ENCODE data around the gene CAP2. TPM values are rescaled to one million over a fixed set of nuclear protein-coding genes. Genes with fewer than 3 reads are reported as not detected.
"Not testable (repeated sequence)": the region's sequence is repeated elsewhere in the genome, so short reads cannot be mapped to it uniquely, and the experiment has no call there.

CAP2 gene
- total RNA-seq, 1 donor from 2014 or later, result 69.1 TPM

DNA sequence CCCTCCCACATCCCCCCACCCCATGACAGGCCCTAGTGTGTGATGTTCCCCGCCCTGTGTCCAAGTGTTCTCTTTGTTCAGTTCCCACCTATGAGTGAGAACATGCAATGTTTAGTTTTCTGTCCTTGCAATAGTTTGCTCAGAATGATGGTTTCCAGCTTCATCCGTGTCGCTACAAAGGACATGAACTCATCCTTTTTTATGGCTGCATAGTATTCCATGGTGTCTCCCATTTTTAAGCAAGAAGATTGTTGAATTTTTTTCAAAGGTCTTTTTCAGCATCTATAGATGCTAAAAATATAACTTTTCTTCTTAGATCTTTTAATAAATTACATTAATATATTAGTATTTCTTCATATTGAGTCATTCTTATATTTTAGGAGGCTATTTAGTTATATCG is 47.4 kb downstream of the CAP2 start:
- not testable (repeated sequence) for DNase-seq

DNA sequence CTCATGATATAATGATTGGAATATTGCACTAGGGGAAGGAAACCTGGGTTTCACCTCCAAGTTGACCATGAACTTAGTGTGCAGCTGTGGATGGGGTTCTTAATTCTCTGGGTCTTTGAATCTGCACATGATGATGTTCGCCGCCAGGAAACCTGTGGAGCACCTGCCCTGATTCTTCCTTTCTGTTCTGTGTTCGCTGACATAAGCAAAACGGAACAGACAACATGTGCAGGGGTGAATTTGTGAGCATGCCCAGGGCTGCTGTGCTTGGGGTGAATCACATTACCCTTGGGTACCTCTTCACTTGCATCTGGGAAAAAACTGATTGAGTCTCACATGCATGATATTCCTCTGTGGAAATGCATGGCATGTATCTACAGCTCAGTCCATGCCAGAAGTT is 48.8 kb downstream of the CAP2 start:
- no peak for DNase-seq

DNA sequence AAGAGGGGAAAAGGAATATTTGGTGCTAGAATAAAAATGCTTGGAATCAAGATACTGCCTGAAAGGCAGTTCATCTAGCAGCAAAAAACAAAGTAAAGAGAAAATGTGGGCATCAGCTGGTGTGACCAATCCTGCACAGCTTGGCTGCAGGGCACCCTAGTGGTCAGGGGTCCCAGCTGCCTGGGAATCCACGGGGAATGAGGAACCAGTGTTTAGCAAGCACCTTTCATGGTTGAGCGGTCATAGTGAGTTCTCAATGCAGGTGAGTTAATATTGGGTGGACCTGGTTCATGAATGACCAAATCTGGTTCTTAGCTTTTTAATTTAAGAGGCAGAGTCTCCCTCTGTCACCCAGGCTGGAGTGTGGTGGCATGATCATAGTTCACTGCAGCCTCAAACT is 53.3 kb downstream of the CAP2 start:
- DNase-seq, result no peak

DNA sequence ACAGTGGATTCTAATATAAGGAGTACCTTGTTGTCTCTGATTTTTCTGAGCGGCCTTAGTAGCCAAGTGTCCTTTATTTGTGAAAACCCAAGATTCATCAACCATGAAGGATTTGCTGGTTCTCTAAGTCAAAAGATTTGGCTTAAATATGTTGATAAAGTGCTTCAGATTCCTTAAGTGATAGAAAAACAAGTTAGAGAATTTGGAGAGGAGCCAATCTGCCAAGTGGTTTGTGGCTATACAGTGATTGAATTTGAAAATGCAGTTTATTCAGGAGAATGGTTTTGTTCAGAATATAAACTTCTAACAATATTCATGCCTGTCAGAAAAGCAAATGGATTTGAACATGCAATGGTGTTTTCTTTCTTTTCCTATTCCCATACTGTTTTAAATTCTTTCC is 54.8 kb downstream of the CAP2 start:
- no peak for DNase-seq

DNA sequence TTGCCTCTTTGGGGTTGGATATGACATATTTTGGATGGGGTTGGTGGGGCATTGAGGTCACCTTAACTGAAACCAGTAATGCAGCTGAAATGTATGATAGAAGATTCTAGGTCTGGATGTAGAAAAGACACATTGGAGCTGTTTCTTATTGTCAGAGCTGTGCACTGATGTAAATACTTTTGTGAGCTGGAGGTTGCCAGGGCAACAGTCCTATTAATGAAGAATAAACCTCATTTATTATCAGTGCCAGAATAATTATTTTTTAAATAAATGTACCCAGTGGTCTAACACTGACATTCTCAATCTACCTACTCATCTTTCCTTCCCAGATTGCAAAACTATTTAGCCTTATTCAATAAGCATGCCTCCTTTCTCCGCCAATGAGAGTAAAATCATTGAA is 57.0 kb downstream of the CAP2 start:
- DNase-seq, result no peak

DNA sequence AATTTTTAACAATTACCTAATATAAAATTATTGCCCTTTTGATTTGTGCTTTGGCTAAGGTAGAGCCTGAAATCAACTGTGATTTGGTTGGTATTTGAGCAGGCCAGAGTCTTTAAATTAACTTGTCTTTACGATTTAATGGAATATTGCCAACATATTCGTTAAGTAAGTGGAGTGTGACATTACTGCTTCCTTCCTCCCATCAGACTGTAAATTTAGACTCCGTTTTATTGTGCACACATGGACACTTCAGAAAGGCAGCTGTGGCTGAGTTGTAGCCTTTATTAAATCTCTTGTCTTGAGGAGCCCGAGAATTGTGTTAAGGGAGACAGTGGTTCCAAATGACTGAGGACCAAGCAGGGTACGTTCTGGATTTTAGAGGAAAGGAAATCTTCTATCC is 57.4 kb downstream of the CAP2 start:
- DNase-seq, result peak; percentile 72

DNA sequence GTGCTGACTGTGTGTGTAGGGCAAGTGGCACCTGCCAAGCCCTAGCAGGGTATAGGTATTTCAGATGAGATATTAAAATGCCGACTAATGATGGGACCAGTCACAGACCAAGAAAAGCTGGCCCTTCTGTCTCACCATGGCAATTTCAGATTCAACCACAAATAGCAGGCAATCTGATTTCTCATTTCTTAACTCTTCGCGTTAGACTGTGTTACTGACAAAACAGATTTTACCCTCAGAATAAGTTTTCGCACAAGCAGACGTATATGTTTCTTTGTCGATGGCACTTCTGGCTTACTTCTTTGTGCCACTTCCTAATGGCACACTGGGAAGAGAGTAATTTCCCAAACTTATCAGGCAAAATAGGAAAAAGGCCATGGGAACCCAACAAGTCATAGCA is 58.7 kb downstream of the CAP2 start:
- DNase-seq, result no peak

DNA sequence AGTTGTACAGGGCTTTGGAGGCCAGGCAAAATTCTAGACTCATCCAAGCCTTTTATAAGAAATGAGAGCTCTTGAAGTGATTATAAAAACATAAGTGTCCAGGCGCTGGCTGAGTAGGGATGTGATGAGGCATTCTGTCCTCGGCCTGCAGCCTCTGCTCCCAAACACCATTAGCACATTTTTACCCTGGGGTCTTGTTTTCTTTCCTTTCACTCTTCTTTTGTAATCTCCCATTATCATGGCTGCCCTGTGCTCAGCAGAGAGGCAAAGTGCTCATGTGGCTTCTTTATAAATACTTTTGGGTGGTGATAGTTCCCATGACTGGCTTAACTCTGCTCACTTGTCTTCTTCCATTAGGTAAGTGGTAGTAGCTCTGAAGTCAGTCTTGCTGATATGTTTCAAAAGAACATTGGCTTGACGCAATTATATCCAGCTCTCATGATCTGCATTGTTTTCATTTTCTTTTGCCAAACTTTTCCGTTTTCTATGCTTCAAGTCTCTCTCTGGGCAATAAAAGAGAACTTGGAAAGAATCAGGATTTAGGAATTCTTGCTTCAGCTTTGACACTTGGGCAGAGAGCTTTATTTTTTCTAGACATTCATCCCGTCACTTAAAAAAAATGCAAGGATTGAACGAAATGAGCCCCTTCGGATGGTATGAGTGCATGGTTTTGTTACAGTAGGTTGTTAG is 61.1 kb downstream of the CAP2 start:
- no peak for DNase-seq

DNA sequence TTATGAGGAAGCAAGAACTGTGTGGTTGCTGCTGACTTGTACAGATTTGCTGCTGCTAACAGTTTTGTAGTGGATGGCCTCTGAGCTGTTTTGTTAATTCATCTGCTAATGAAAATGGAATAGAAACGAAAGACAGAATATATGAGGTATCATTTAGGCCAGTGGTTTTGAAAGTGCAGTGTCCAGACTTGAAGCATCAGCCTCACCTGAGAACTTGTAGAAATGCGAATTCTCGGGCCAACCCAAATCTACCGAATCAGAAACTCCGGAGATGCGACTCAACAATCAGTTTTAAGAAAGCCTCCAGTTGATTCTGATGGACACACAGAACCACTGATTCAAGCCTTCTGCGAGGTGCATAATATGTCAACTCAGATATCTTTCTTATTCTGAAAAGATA is 62.5 kb downstream of the CAP2 start:
- DNase-seq, result no peak

DNA sequence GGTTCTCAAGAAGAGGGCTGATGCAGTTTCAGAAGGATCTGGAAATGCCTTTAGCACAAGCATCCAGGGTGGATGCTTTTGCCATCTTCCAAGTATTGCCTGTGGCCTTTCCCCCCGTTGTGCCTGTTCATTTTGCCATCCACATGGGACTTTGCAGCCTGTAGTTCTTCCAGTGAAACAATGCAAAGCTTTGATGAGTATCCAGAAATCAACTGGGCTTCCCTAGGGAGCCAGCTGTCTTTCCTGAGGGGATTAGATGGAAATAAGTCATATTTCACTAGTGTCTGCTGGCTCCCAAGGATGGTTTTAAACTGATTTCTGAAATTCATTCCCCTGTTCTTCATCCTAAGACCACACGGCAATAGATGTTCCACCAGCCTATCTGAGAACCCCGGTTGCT is 63.3 kb downstream of the CAP2 start:
- DNase-seq, result no peak

DNA sequence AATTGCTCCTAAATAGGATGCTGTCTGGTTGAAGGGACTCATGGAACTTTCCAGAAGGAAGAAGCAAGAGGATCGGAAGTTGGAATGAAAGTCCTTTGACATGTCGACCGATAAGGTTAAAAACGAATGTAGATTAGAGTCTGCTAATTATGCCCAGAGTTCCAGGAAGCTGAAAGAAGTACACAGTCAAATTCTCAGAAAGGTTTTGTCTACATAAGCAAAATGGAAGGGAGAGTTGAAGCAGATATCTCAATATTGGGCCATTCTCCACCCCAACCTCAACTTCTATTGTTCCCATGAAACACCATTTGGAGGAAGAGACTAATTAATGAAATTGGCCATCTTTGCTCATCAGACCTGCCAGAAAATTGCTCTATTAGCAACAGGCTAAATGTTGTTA is 64.0 kb downstream of the CAP2 start:
- DNase-seq, result no peak

DNA sequence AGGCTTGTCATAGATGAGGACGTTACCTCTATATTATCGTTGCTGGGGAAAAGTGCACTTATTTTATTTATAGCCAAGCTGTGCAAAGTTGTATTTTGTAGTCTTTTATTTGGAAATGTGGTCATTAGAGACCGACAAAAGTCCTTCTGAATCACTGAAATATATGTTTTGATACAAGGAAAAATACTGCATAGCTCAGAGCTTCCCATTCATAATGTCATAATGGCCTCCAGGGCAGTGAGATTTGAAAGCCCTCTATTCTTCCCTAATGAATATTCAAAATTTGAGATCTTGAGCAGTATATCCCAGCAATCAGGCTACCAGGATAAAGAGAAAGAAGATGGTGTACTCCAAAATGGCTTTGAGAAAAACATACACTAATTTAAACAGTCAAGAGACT is 64.6 kb downstream of the CAP2 start:
- DNase-seq, result no peak

DNA sequence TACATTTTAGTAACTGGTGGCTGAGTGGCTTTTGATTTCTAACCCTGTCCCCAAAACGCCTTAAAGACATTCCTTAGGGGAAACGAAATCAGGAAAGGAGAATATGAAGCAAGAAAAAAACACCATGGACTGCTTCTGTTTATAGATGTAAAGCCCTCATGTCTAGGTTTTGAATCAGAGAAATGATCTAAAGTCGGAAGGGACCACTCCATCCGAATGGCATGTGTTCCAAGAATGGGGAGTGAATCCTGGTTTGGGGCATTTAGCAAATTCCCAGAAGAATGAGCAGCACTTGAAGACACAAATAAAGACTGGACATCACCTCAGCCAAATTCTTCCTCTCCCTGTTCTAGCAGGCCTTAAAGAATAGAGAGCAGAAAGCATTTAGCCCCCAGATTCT is 65.6 kb downstream of the CAP2 start:
- DNase-seq, result no peak

DNA sequence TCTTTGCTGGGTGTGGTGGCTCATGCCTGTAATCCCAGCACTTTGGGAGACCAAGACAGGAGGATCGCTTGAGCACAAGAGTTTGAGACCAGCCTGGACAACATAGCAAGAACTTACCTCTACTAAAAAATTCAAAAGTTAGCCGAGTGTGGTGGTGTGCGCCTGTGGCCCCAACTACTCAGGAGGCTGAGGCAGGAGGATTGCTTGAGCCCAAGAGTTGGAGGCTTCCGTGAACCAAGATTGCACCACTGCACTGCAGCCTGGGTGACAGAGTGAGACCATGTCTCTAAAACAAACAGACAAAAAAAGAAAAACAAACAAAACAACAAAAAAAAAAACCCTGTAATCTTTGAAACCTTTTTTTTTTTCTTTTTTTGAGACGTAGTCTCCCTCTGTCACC is 67.5 kb downstream of the CAP2 start:
- DNase-seq, result no peak

DNA sequence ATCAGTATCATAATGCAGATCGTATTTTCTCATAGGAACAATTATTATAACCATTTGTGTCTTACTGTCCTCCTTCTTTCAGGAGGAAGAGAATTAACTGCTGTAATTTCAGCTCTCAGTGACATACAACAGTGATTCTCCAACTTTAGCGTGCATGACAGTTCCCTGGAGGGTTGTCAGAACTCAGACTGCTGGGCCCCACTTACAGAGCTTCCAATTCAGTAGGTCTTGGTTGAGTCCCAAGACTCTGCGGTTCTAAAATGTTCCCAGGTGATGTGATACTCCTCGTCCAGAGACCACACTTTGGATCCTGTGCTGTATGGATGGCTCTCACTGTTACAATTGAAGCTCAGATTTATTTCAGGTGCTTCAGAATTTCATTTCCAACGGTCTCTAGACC is 72.8 kb downstream of the CAP2 start:
- peak; percentile 53 for DNase-seq

DNA sequence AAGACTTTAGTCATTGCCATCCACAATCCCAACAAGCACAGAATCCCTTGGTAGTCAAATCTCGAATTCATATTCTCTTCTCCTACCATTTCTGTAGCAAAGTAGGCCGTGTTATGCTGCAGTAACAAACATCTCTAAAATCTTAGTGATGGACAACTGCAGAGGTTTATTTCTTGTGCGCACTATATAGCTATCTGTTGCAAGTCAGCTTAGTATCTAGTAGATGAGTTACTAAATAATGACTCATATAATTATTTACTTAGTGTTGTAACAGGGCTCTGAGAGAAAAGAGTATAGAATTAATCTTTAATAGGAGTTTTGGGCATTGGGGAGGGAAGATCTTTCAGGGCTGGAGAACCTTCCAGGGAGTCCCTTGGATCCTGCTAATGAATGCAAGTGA is 73.3 kb downstream of the CAP2 start:
- no peak for DNase-seq

DNA sequence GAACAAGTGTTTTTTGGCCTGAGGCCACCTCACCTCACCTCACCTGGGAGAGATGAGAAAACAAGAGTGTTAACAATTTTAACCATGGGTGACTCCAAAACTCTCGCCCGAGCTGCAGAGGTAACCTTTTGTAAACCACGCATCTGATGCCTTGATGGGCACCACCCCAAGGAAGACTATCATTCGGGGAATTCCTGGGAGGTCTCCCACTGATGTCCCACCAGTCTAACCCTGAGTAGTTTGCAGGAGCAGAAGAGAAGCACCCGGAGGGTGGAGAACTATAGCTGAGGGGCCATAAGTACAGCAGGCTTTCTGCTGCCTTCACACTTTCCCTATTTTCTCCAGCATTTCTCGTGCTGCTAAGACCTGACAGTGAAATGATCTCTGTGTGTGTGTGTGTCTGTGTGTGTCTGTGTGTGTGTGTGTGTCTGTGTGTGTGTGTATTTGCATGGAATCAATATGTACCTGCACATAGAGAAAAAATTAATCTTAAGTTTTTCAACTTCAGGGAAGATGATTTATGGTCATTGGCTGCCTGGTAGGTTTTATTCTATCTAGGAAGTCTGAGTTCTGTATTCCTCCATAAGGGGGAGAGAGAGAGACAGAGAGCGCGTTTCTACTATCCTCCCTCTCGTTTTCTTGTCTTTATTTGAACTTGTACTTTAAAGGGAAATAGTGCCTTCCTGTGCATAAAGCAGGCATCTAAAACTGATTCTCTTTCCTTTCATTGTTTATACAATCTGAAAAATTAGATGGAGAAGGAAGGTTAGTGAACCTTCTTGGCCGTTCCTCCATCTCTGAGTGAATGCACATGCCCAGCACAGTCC is 75.8 kb downstream of the CAP2 start:
- no peak for DNase-seq

DNA sequence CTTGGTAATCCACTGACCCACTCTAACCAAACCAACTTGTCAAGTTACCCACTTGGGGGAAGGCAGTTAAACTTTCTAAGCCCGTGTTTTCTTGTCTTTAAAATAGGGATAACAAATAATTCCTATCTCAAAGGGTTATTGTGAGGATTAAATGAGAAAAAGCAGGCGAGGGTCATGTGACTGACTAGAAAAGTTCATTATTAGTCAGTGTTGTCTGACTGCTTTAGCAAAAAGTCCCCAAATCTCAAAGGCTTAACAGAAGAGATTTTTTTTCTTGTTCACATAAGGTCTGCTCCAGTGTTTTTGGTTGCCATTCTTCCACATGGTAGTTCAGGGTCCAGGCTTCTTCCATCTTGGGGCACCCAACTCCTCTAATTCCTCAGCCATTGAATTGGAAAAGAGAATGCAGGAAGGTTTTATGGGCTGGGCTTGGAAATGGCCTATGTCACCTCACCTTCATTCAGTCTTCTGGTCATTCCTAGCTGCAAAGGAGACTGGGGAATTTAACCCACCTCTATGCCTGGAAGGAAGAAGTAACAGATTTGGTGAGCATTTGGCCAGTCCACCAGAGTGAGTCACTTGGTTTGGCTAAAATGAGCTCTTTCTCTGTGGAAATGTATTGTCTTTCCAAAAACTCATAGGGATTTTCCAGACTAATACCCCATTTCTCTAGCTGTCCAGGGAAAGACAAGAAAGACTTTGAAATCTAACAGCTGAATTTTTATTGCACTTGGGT is 77.0 kb downstream of the CAP2 start:
- DNase-seq, result no peak

DNA sequence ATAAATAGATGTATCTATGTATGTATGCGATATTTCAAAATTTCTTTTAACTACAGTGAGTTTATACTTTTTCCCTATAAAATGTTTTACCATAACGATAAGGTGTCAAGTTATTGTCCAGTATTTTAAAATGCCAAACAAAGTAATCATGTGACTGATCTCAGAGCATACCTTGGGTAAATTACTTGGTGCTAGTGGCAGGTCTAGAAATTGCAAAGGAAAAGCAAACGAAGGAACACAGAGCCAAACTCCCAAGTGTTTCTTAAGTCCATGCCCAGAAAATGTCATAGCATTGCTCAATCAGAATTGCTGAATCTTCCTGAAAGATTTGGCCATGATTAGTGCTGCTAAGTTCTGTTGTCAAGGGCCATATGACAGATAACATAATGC is 77.5 kb downstream of the CAP2 start:
- DNase-seq, result peak; percentile 54

DNA sequence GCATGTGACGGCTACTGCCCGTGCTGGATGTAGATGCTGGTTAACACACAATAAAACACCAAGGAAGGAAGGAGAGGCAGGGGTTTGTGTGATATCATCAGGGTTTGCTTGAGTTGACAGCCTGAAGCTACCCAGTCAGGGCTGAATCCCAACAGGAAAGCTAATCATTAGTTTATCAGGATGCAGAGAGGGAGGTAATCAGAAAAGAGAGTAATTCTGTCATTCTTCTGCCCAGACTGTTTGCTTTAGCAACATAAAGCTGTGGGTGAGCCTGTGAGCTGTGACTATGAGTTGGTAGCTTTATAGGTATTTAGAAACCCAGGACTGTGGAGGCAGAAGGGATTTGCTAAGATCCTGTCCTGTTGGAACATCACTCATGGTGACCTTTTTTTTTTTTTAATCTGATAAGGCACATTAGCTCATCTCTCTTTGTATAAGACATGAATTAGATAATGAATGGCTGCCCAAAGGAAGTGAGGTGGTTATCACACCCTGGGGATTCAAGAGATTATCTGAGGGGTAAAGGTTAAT is 79.3 kb downstream of the CAP2 start:
- no peak for DNase-seq

DNA sequence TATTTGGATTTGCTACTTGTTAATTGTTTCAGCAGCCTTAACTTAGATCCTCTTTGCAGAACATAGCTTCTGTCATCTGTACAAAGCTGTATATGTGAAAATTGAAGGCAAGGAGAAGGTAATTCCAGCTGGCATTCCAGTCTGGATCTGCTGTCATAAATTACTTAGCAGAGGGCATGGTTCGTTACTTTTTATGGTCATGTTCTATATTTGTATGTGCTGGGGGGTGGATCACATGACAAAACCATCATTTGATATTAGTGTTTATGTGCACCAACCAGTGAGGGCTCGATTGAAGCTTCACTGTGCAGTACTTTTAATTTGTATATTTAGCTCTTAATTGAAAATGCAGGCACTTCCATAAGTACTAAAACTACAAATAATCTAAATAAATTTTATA is 80.2 kb downstream of the CAP2 start:
- DNase-seq, result peak; percentile 78

DNA sequence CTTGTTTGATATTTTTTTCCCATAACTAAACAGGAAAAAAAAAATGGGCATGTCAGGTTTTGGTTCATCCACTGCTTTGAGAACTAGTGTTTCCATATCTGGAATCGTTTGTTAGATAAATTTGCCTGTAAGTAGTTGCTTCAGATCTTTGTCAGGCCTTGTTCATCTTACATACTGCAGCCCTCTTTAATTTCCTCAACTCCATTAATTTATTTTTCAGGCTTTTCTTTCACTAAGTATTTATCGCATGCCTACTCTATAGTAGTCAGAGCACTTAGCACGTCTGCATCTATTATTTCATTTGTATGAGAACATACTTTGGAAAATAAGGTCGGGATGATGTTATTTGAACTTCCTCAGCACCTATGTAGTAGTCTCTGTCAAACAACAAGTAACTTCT is 80.9 kb downstream of the CAP2 start:
- no peak for DNase-seq

DNA sequence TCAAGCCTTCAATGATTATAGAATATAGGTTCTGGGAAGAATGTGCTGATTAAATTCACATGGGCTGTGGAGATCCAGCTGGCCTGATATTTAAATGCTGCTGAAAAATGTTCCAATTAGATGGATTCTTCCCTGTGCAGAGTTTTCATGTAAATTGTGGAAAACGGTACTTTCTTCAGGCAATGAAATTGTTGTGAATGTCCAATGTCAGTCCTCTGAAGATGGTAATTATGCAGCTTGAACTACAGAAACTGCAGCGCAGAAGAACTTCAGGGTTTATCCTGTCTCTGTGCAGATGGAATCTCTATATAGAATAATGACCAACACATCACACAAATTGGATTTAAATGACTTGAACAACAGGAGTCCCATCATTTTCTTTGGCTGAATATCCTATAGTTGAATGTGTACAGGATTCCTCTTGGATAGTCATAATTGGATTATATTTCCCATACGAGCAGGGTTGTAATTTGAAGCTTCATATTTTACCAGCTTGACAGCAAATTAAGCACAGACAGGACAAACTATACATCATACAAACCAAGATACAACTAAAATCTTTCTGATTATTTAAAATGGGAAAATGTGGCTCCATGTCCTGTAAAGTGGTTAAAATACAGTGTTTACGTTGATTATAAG is 82.3 kb downstream of the CAP2 start:
- DNase-seq, result no peak

Measured in tongue (tissue), 2 donors.